Lung (tissue), 12 donors: ENCODE data around the gene ORC2. TPM values are rescaled to one million over a fixed set of nuclear protein-coding genes. Genes with fewer than 3 reads are reported as not detected.
A peak's percentile ranks its signal among the peaks of the same experiment; 100 is the strongest.
"Not testable (repeated sequence)": the region's sequence is repeated elsewhere in the genome, so short reads cannot be mapped to it uniquely, and the experiment has no call there.

Source experiments
- ATAC-seq: fragments of 200-7000 bp; cut with Tn5 transposase; one replicate; pipeline ENCODE4 v1.9.1; 2020; ENCODE audit warnings: moderate number of reproducible peaks; ENCODE audit not compliant: insufficient read depth, low FRiP score
- DNase-seq, 3 donors: peaks; one replicate each; pipeline ENCODE4 v3.0.0-alpha.2; 2013 to 2017
- H3K27ac ChIP-seq, 2 donors: one replicate each; pipeline ENCODE4 v1.5.1; 2013; ENCODE audit warnings: mild to moderate bottlenecking in 2 of 2, moderate library complexity in 2 of 2, control low read depth in 1 of 2, inconsistent platforms in 1 of 2, low read depth in 1 of 2, low read length in 1 of 2
- H3K27me3 ChIP-seq, 3 donors: one replicate each; pipeline ENCODE4 v1.5.1; 2013; ENCODE audit warnings: low read length in 2 of 3; ENCODE audit not compliant: control insufficient read depth in 3 of 3, insufficient read depth in 3 of 3
- H3K36me3 ChIP-seq, 4 donors: one replicate each; pipeline ENCODE4 v1.5.1; 2013; ENCODE audit warnings: low read length in 4 of 4, mild to moderate bottlenecking in 1 of 4, moderate library complexity in 1 of 4; ENCODE audit not compliant: control insufficient read depth in 4 of 4, insufficient read depth in 4 of 4
- H3K4me1 ChIP-seq, 5 donors: one replicate each; pipeline ENCODE4 v1.5.1; 2013; ENCODE audit warnings: low read length in 5 of 5, mild to moderate bottlenecking in 2 of 5, moderate library complexity in 1 of 5; ENCODE audit not compliant: control insufficient read depth in 5 of 5, insufficient read depth in 5 of 5
- H3K4me3 ChIP-seq: one replicate; pipeline ENCODE4 v1.5.1; 2013; ENCODE audit warnings: mild to moderate bottlenecking, control low read depth, moderate library complexity
- H3K9ac ChIP-seq, 2 donors: one replicate each; pipeline ENCODE4 v1.5.1; 2013; ENCODE audit warnings: low read length in 2 of 2, control low read depth in 1 of 2; ENCODE audit not compliant: insufficient read depth in 1 of 2
- H3K9me3 ChIP-seq, 4 donors: one replicate each; pipeline ENCODE4 v1.5.1; 2013; ENCODE audit warnings: low read length in 3 of 4, mild to moderate bottlenecking in 1 of 4, moderate library complexity in 1 of 4; ENCODE audit not compliant: control insufficient read depth in 4 of 4, insufficient read depth in 3 of 4
- WGBS, 2 donors: extraction: QIAGEN DNeasy Blood & Tissue Kit; methylation state at CpG; one replicate each; pipeline ENCODE4 v1.1.7; 2013; 5-methylcytosine and 5-hydroxymethylcytosine counted together
- polyA plus RNA-seq, 2 donors: library from polyadenylated mRNA; stranded (reverse); fragments of 200-250 nt; gene quantifications; one replicate each; pipeline ENCODE4 v1.2.1, GENCODE V29; 2013
- total RNA-seq, 2 donors: library from RNA; depleted of rRNA in 1 of 2; stranded (reverse); fragments of >200 nt in 1 of 2; gene quantifications; one replicate each; pipeline ENCODE4 v1.2.1, GENCODE V29; 2014 to 2021
- TF ChIP-seq, protein P1 (sequence below): IDR thresholded peaks from 2 replicates; pipeline ENCODE4 v1.5.1; 2012; ENCODE audit warnings: mild to moderate bottlenecking; ENCODE audit errors: control extremely low read depth, extremely low read depth
- donor health status: control.
- donor health status: control.
- donor health status: Bipolar disorder and iron deficiency.
- donor health status: healthy.
- donor health status: DM: yes; HTN: yes; CAD: no.

ORC2 gene
- total and polyA plus RNA-seq, 4 donors = 6.0 to 34.8 (median 16.4) TPM

DNA sequence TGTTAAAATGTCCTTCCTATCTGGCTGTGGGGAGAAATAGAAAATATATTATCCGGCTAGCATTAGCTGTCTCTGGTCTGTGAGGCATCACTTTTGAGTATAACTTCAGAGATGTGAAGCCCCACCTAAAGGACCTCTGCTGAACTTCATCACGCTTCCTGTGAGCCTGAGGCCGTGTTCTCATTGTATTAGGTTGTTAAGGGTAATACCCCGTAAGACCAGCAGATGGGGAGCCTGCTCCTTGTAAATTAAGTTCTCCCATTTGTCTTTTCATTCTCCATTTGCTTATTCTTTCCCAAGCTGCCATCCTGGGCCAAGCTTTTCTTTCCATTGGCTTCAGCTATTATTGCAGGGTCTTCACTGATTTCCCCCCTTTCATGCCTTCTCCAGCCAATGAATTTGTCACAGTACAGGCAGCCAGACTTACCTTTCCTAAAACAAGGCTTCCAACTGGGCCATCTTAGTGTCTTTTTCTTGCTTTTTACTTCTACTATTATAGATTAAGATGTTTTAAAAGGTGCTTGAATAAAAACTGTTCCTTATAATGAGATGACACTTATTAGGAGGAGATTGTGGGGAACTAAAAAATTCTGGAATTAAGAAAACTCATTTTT is 61.9 kb downstream of the ORC2 start:
- Histone ChIP-seq H3K4me3 (no peak overlapping the region), H3K36me3 (peaks cover 11 to 47% (median 30%) of the 10 kb centered on the region in 4 donors), H3K27me3 (no peaks in the 10 kb centered on the region), H3K27ac (no peak overlapping the region), H3K4me1 (peaks cover 0 to 3% (median 0%) of the 10 kb centered on the region in 5 donors), H3K9ac (no peak overlapping the region), H3K9me3 (no peaks in the 10 kb centered on the region)
- TF ChIP-seq, protein P1, sequence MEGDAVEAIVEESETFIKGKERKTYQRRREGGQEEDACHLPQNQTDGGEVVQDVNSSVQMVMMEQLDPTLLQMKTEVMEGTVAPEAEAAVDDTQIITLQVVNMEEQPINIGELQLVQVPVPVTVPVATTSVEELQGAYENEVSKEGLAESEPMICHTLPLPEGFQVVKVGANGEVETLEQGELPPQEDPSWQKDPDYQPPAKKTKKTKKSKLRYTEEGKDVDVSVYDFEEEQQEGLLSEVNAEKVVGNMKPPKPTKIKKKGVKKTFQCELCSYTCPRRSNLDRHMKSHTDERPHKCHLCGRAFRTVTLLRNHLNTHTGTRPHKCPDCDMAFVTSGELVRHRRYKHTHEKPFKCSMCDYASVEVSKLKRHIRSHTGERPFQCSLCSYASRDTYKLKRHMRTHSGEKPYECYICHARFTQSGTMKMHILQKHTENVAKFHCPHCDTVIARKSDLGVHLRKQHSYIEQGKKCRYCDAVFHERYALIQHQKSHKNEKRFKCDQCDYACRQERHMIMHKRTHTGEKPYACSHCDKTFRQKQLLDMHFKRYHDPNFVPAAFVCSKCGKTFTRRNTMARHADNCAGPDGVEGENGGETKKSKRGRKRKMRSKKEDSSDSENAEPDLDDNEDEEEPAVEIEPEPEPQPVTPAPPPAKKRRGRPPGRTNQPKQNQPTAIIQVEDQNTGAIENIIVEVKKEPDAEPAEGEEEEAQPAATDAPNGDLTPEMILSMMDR = peak; percentile 79
- 4 to 12% methylated on average over 4 of the region's 4 CpGs for WGBS, 2 donors
- peak; percentile 71 to 84 (median 80) for DNase-seq
- ATAC-seq = peak; percentile 94

DNA sequence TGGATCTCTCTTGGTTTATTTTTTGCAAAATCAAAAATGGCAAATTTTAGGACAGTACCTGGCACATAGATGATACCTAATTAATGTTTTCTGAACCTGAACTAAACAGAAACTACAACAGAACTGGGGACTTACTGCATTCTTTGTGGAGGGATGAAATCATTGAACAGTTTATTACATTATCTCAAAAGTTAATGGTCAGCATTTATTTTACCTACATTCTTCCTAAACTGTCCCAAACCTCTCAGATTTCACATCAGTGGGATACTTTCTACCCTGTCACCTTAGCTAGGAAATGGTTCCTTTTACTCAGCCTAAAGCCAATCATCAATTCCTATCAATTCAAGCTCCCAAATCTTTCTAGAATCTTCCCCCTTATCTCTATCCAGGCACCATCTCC is 64.0 kb downstream of the ORC2 start:
- no peak overlapping the region for H3K4me3 ChIP-seq
- no peaks in the 10 kb centered on the region for H3K9me3 ChIP-seq
- no peak overlapping the region for H3K9ac ChIP-seq
- no peak overlapping the region for H3K27ac ChIP-seq
- DNase-seq (no peak), ATAC-seq (no peak)
- H3K27me3 ChIP-seq = no peaks in the 10 kb centered on the region
- H3K4me1 ChIP-seq = peaks cover 0 to 3% (median 0%) of the 10 kb centered on the region in 5 donors
- TF ChIP-seq, protein P1 = no peak
- H3K36me3 ChIP-seq = peaks cover 21 to 54% (median 37%) of the 10 kb centered on the region in 4 donors

DNA sequence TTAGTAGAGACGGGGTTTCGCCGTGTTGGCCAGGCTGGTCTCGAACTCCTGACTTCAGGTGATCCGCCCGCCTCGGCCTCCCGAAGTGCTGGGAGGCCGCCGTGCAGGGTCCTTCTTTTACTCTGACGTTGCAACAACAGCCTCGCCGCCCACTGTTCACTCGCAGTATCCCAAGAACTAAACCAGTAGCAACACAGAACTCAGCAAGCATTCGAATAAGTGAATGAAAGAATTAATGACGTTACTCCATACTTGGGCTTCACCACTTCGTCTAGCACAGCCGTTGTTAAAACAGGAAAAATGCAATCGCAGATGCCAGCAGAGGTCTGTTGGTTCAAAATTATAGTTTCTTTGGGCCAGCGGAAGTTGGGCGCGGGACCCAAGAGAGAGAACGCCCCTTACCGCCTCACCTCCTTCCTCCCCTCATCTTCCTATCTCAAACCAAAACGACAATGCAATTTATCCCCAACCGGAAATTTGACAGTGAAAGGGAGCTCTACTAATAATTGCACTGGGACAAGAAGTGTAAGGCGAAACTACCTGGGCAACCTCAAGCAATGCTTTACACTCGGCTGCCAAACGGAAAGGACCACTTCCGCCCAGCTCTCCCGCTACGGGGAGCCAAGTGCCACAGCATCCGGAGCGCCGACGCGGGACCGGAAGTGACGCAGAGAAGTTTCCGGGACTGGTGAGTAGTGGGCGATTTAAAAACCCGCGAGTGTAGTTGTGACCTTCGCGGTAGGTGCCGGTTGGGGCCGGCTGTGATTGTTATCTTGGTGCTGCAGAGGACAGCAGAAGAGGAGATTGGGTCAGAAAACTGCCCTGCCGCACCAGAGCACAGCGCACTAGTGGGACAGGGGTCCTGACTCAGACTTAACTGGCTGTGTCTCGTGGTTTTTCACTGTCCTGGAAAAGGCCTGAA is 74.5 kb downstream of the ORC2 start, which contains the start of the genes NIF3L1 and PPIL3:
Gene NIF3L1, plus strand, starts transcription at position 668 of the 922 bp plus-strand sequence. CDS start 2,573 bp downstream, outside the sequence.
Gene PPIL3, minus strand, starts transcription at position 374 of the 922 bp plus-strand sequence. CDS start 1,462 bp downstream, outside the sequence.
- H3K9ac ChIP-seq = peak within 1 kb of the TSS; percentile 96
- TF ChIP-seq, protein P1 = no peak
- peak; percentile 94 for ATAC-seq
- peaks cover 0 to 19% (median 0%) of the 10 kb centered on the region in 5 donors for H3K4me1 ChIP-seq
- no peaks in the 10 kb centered on the region for H3K27me3 ChIP-seq
- no peaks in the 10 kb centered on the region for H3K9me3 ChIP-seq
- peak within 1 kb of the TSS; percentile 86 to 98 for H3K27ac ChIP-seq
- peaks cover 4 to 12% (median 7%) of the 10 kb centered on the region in 4 donors for H3K36me3 ChIP-seq
- peak; percentile 98 to 99 (median 99) for DNase-seq
- WGBS, 2 donors = 0% methylated on average over 50 of the region's 50 CpGs
- peak within 1 kb of the TSS; percentile 57 for H3K4me3 ChIP-seq

DNA sequence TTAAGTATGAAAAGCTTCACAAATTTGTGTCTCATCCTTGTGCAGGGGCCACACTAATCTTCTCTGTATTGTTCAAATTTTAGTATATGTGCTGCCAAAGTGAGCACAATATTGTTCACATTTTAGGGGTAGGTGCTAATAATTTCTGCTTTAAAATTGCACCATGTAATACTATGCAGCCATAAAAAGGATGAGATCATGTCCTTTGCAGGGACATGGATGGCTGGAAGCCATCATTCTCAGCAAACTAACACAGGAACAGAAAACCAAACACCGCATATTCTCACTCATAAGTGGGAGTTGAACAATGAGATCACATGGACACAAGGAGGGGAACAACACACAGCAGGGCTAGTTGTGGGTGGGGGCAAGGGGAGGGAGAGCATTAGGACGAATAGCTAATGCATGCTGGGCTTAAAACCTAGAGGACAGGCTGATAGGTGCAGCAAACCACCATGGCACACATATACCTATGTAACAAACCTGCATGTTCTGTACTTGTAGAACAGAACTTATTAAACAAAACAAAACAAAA is 81.7 kb downstream of the ORC2 start:
- not testable (repeated sequence) for DNase-seq, ATAC-seq, H3K4me3 ChIP-seq, H3K9ac ChIP-seq, H3K27me3 ChIP-seq, H3K27ac ChIP-seq, H3K9me3 ChIP-seq, H3K4me1 ChIP-seq
- H3K36me3 ChIP-seq = peaks cover 18 to 49% (median 26%) of the 10 kb centered on the region in 4 donors
- WGBS, 2 donors = 87 to 91% methylated on average over 2 of the region's 2 CpGs
